ENCODE results near the gene LCE7A.
A peak's percentile ranks its signal among the peaks of the same experiment; 100 is the strongest.

LCE7A gene

GRCh38 chr1:152859696-152860095 is at the start of gene LCE7A:
LCE7A (plus strand) TSS chr1:152859996; CDS start chr1:152860698, 702 bp downstream.
- DNase-seq = no peak

- DNase-seq = no peak
Measured at GRCh38 chr1:152811050-152811449, 48.7 kb upstream of the LCE7A start.

- no peak for DNase-seq
Measured at GRCh38 chr1:152811671-152812070, 48.1 kb upstream of the LCE7A start, which contains the start of gene LCE1B. LCE1B (plus strand) TSS chr1:152811971; CDS start chr1:152812447, 476 bp downstream.

GRCh38 chr1:152817309-152817708 is 42.5 kb upstream of the LCE7A start:
- DNase-seq = no peak

GRCh38 chr1:152823294-152823693 is 36.5 kb upstream of the LCE7A start:
- DNase-seq = no peak

- no peak for DNase-seq
Measured at GRCh38 chr1:152824964-152825363, 34.8 kb upstream of the LCE7A start.

- DNase-seq = no peak
Measured at GRCh38 chr1:152827173-152827572, 32.6 kb upstream of the LCE7A start, which contains the start of gene LCE1A. LCE1A (plus strand) TSS chr1:152827473; CDS start chr1:152827473, 0 bp downstream.

GRCh38 chr1:152836870-152837269 is 22.9 kb upstream of the LCE7A start:
- no peak for DNase-seq

GRCh38 chr1:152842556-152842955 is 17.2 kb upstream of the LCE7A start, which contains the start of gene LCE6A:
LCE6A (plus strand) TSS chr1:152842856; CDS start chr1:152843521, 665 bp downstream.
- DNase-seq = no peak

- DNase-seq = no peak
Measured at GRCh38 chr1:152855661-152856060, 4.1 kb upstream of the LCE7A start.

- DNase-seq = no peak
Measured at GRCh38 chr1:152858062-152858461, 1.7 kb upstream of the LCE7A start.

GRCh38 chr1:152860129-152860528 is 333 bp downstream of the LCE7A start:
- DNase-seq = no peak

GRCh38 chr1:152861374-152861773 is 1.6 kb downstream of the LCE7A start:
- DNase-seq = no peak

- no peak for DNase-seq
Measured at GRCh38 chr1:152864443-152864842, 4.6 kb downstream of the LCE7A start.

- DNase-seq = no peak
Measured at GRCh38 chr1:152866321-152866720, 6.5 kb downstream of the LCE7A start.

- DNase-seq = peak; percentile 10
Measured at GRCh38 chr1:152869808-152870419, 10.1 kb downstream of the LCE7A start.

GRCh38 chr1:152870831-152871730 is 11.3 kb downstream of the LCE7A start:
- no peak for DNase-seq

GRCh38 chr1:152871731-152872126 is 11.9 kb downstream of the LCE7A start:
- no peak for DNase-seq

GRCh38 chr1:152873495-152873894 is 13.7 kb downstream of the LCE7A start:
- DNase-seq = no peak

GRCh38 chr1:152876827-152877226 is 17.0 kb downstream of the LCE7A start:
- DNase-seq = no peak

- DNase-seq = no peak
Measured at GRCh38 chr1:152878042-152878441, 18.2 kb downstream of the LCE7A start, which contains the start of gene SMCP. SMCP (plus strand) TSS chr1:152878322; CDS start chr1:152884423, 6,101 bp downstream.

GRCh38 chr1:152879559-152880198 is 19.9 kb downstream of the LCE7A start:
- DNase-seq = no peak

GRCh38 chr1:152880316-152880715 is 20.5 kb downstream of the LCE7A start:
- DNase-seq = no peak
